ENCODE measurements around the gene TRAPPC2.

GRCh38 chrX:13733506-13733905 lies 914 bp downstream of the TRAPPC2 start:
- no peak for TF ChIP-seq CTCF (IDR thresholded peaks at IDR 0.05)
- TF ChIP-seq EP300 (IDR thresholded peaks at IDR 0.05), result no peak

All from esophagus muscularis mucosa (tissue), 3 donors.